Stimulated activated CD4-positive, alpha-beta T cell treated with anti-CD3 and anti-CD28 coated beads, TNF-alpha, amount 100 ng/mL, for 4 hours (primary cell): ENCODE results near the gene CNTN5.

Experiments
- DNase-seq, 3 experiments: peaks; one replicate each; pipeline ENCODE4 v3.0.0-alpha.2; 2020; ENCODE audit warnings: low read depth in 3 of 3

CNTN5 gene

GRCh38 chr11:99918761-99919160 is 898.0 kb downstream of the CNTN5 start:
- no peak for DNase-seq

- DNase-seq = no peak
These were observed 900.2 kb downstream of the CNTN5 start for GRCh38 chr11:99920956-99921355.

- no peak for DNase-seq
These were observed 905.2 kb downstream of the CNTN5 start for GRCh38 chr11:99925968-99926367.

GRCh38 chr11:99932684-99933083 is 911.9 kb downstream of the CNTN5 start:
- DNase-seq = no peak

GRCh38 chr11:99934008-99934407 is 913.3 kb downstream of the CNTN5 start:
- no peak for DNase-seq

GRCh38 chr11:99937330-99937729 is 916.6 kb downstream of the CNTN5 start:
- no peak for DNase-seq

GRCh38 chr11:99952816-99953215 is 932.1 kb downstream of the CNTN5 start:
- no peak for DNase-seq

- no peak for DNase-seq
These were observed 939.8 kb downstream of the CNTN5 start for GRCh38 chr11:99960536-99960935.

GRCh38 chr11:99968336-99968735 is 947.6 kb downstream of the CNTN5 start:
- DNase-seq = no peak

GRCh38 chr11:99973993-99974392 is 953.2 kb downstream of the CNTN5 start:
- no peak for DNase-seq

GRCh38 chr11:99979042-99979441 is 958.3 kb downstream of the CNTN5 start:
- no peak for DNase-seq

- DNase-seq = no peak
These were observed 967.2 kb downstream of the CNTN5 start for GRCh38 chr11:99987821-99988470.

GRCh38 chr11:99988471-99988837 is 967.7 kb downstream of the CNTN5 start:
- DNase-seq = no peak

GRCh38 chr11:100003985-100004384 is 983.2 kb downstream of the CNTN5 start:
- no peak for DNase-seq

GRCh38 chr11:100004541-100004940 is 983.8 kb downstream of the CNTN5 start:
- no peak for DNase-seq

- DNase-seq = no peak
These were observed 987.7 kb downstream of the CNTN5 start for GRCh38 chr11:100008417-100008816.

GRCh38 chr11:100009728-100010127 is 989.0 kb downstream of the CNTN5 start:
- DNase-seq = no peak

- DNase-seq = no peak
These were observed 989.6 kb downstream of the CNTN5 start for GRCh38 chr11:100010393-100010792.

- no peak for DNase-seq
These were observed 990.9 kb downstream of the CNTN5 start for GRCh38 chr11:100011697-100012096.

GRCh38 chr11:100013011-100013410 is 992.3 kb downstream of the CNTN5 start:
- DNase-seq = no peak

GRCh38 chr11:100031973-100032372 is 1011.2 kb downstream of the CNTN5 start:
- DNase-seq = no peak

- DNase-seq = no peak
These were observed 1040.3 kb downstream of the CNTN5 start for GRCh38 chr11:100061006-100061405.

GRCh38 chr11:100066399-100066798 is 1045.7 kb downstream of the CNTN5 start:
- DNase-seq = no peak

GRCh38 chr11:100068116-100068515 is 1047.4 kb downstream of the CNTN5 start:
- no peak for DNase-seq
